Spinal cord (tissue), 10 donors: Measurements from ENCODE around the gene STMN3. TPM values are rescaled to one million over a fixed set of nuclear protein-coding genes. Genes with fewer than 3 reads are reported as not detected.

Experiments used
- DNase-seq, 6 donors: peaks; one replicate each; pipeline versions ENCODE4 v3.0.0 to v3.0.0-alpha.2; 2013 to 2015; ENCODE audit warnings: low spot score in 6 of 6, low read depth in 4 of 6
- H3K27ac ChIP-seq: one replicate; pipeline ENCODE4 v1.5.1; 2013; ENCODE audit warnings: low read depth, low read length, control low read depth
- H3K27me3 ChIP-seq: one replicate; pipeline ENCODE4 v1.6.1; 2013; ENCODE audit warnings: low read length; ENCODE audit not compliant: control insufficient read depth, insufficient read depth
- H3K36me3 ChIP-seq: one replicate; pipeline ENCODE4 v1.6.1; 2013; ENCODE audit warnings: low read length; ENCODE audit not compliant: control insufficient read depth, insufficient read depth
- H3K4me1 ChIP-seq: one replicate; pipeline ENCODE4 v1.6.1; 2013; ENCODE audit warnings: low read length; ENCODE audit not compliant: control insufficient read depth, insufficient read depth
- H3K4me3 ChIP-seq: one replicate; pipeline ENCODE4 v1.5.1; 2013; ENCODE audit warnings: low read depth, low read length, control low read depth
- H3K9me3 ChIP-seq: one replicate; pipeline ENCODE4 v1.6.1; 2013; ENCODE audit warnings: low read length; ENCODE audit not compliant: control insufficient read depth, insufficient read depth
- WGBS: methylation state at CpG from one replicate; pipeline ENCODE4 v1.1.5; 2013; ENCODE audit warnings: missing lambda C conversion rate; ENCODE audit not compliant: insufficient coverage; 5-methylcytosine and 5-hydroxymethylcytosine counted together
- polyA plus RNA-seq, 2 donors: library from polyadenylated mRNA; unstranded; fragments of 120-200 nt; gene quantifications; one replicate each; pipeline ENCODE4 v1.2.1, GENCODE V29; 2013; ENCODE audit not compliant: insufficient read length in 2 of 2
- total RNA-seq, 2 donors: library from RNA; depleted of rRNA in 1 of 2; stranded (reverse); fragments of 120-200 nt in 1 of 2; fragments of >200 nt in 1 of 2; gene quantifications; one replicate each; pipeline versions ENCODE4 v1.2.3 to v1.2.4, GENCODE V29; 2013 to 2014
- donor health status: healthy.

STMN3 gene
- total and polyA plus RNA-seq, 4 donors: 137 to 495 (median 318) TPM

DNA sequence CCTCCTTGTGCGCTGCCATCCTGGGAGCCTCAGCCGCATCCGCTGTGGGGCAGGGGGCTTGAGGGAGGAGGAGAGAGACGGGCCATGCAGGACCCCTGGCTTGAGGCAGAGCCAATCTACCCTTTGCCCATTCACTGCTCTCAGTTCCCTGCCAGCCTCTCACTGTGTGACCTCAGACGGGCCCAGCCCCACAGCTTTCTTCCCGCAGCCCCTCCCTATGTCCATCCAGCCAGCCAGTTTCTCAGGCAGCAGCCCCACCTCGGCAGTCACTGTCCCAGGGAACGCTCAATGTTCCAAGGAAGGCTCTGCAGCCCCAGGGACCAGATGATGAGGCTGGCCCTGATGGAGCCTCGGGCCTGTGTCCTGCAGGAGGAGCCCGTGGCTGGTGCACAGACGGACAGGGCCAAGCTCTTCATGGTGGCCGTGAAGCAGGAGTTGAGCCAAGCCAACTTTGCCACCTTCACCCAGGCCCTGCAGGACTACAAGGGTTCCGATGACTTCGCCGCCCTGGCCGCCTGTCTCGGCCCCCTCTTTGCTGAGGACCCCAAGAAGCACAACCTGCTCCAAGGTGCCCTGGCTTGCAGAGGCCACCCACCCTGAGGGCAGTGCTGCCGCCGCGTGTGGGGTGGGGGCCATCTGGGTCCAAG is 39.3 kb upstream of the STMN3 start:
- no peak for DNase-seq
- H3K4me1 ChIP-seq: peaks cover 22% of the 10 kb centered on the region

GRCh38 chr20:63691711-63692435 is 38.6 kb upstream of the STMN3 start:
- DNase-seq: no peak
- Histone ChIP-seq H3K4me1 (peaks cover 22% of the 10 kb centered on the region), H3K27me3 (no peaks in the 10 kb centered on the region), H3K9me3 (no peaks in the 10 kb centered on the region), H3K27ac (no peak overlapping the region), H3K36me3 (peaks cover 97% of the 10 kb centered on the region), H3K4me3 (no peak overlapping the region)
- WGBS: 91% methylated on average over 18 of the region's 21 CpGs

More for the DNA sequence above, 39.3 kb upstream of the STMN3 start:
- H3K4me3 ChIP-seq: no peak overlapping the region
- H3K36me3 ChIP-seq: peaks cover 97% of the 10 kb centered on the region
- H3K27me3 ChIP-seq: no peaks in the 10 kb centered on the region
- H3K9me3 ChIP-seq: no peaks in the 10 kb centered on the region
- no peak overlapping the region for H3K27ac ChIP-seq
- WGBS: 80% methylated on average over 14 of the region's 20 CpGs

- Histone ChIP-seq H3K27me3 (no peaks in the 10 kb centered on the region), H3K4me3 (no peak overlapping the region), H3K4me1 (peaks cover 22% of the 10 kb centered on the region), H3K9me3 (no peaks in the 10 kb centered on the region), H3K27ac (no peak overlapping the region), H3K36me3 (peaks cover 97% of the 10 kb centered on the region)
- no peak for DNase-seq
- 88% methylated on average over 23 of the region's 24 CpGs for WGBS
Measured at GRCh38 chr20:63690898-63691710, 37.9 kb upstream of the STMN3 start.

DNA sequence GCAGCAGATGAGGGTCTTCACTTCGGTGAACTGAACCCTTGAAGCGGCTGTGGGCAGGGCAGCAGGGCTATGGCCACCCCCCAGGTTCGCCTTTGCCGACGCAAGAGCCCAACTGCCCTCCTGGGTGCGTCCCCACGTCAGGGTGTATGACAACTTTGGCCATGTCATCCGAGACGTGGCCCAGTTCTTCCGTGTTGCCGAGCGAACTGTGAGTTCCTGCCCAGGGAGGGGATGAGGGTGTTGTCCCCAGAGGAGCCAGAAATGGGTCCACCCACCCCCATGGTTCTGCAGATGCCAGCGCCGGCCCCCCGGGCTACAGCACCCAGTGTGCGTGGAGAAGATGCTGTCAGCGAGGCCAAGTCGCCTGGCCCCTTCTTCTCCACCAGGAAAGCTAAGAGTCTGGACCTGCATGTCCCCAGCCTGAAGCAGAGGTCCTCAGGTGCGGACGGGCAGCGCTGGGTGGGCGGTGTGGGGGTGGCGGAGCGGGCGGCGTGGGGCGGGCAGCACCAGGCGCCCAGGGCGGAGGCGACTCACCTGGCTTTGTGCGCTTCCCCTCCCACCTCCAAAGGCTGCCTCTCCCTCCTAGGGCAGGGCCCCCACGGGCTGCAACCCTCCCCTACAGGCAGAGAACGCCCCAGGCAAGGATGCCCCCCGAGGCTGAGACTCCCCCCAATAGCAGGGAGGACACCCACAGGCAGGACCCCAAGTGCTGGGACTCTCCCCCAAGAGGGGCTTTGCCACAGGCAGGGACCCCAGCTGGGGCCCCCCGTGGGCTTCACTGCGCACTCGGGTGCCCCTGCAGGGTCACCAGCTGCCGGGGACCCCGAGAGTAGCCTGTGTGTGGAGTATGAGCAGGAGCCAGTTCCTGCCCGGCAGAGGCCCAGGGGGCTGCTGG is 37.0 kb upstream of the STMN3 start:
- H3K36me3 ChIP-seq: peaks cover 97% of the 10 kb centered on the region
- no peaks in the 10 kb centered on the region for H3K9me3 ChIP-seq
- H3K4me1 ChIP-seq: peaks cover 26% of the 10 kb centered on the region
- no peaks in the 10 kb centered on the region for H3K27me3 ChIP-seq
- no peak for DNase-seq
- H3K27ac ChIP-seq: no peak overlapping the region
- WGBS: 93% methylated on average over 33 of the region's 40 CpGs
- H3K4me3 ChIP-seq: no peak overlapping the region

DNA sequence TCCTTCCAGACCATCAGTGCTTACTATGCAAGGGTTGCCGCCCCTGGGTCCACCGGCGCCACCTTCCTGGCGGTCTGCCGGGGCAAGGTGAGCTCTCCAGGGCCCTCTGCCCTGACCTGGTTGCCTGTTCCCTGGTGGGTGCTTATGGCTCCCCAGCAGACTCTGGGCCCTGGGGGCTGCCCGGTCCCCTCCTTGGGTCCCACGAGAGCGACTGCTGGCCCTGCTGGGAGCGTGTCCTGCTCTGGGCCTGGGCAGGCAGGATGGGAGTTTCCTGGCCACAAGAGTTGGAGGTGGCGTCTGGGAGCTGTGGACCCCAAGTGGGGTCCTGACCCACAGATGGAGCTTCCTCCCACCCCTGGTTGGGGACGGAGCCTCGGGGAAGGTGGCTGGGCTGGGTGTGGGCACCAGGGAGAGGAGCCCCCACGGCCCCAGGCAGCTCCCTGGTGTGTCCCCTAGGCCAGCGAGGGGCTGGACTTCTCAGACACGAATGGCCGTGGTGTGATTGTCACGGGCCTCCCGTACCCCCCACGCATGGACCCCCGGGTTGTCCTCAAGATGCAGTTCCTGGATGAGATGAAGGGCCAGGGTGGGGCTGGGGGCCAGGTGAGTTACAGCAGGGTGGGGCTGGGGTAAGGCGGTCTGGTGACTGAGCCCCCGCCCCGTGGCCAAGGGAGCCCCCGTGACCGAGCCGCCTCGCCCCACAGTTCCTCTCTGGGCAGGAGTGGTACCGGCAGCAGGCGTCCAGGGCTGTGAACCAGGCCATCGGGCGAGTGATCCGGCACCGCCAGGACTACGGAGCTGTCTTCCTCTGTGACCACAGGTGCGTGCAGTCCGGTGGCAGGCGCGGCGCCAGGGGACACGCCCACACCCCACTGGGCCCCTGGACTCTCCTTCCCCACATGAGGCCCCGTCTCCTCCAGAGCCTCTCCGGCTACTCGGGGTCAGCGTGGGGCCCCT is 36.1 kb upstream of the STMN3 start:
- Histone ChIP-seq H3K27ac (no peak overlapping the region), H3K4me1 (peaks cover 26% of the 10 kb centered on the region), H3K4me3 (no peak overlapping the region), H3K36me3 (peaks cover 93% of the 10 kb centered on the region), H3K9me3 (no peaks in the 10 kb centered on the region), H3K27me3 (no peaks in the 10 kb centered on the region)
- DNase-seq: no peak
- 94% methylated on average over 37 of the region's 44 CpGs for WGBS

DNA sequence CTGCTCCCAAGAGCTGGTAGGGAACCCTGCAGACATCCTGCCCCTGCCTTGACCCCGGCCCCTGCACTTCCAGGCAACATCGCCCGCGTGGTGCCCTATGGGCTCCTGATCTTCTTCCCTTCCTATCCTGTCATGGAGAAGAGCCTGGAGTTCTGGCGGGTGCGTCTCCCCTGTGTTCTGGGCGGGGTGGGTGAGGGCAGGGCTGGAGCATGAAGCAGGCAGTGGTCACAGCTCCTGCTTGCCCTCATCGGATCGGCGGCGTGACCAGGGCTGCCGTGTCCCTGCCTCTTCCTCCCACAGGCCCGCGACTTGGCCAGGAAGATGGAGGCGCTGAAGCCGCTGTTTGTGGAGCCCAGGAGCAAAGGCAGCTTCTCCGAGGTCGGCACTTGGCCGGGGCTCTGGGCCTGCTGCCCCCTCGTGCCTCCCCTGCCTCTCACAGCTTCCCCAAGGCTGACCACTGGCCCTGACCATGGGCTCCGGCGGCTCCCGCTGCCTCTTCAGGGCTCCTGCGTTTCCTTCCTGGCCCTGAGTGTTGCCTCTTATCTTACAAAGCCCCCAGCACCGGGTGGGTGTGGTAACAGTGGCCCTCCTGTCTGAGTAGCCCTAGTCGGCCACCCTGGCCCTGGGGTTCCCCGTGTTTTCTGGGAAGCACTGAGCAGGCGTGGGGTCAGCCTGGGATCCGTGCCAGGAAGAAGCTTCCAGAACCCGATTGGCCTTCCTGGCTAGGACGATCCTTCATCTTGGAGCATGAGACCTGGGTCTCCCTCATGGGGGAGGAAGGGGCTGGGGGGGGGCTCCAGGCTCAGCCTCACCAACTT is 35.2 kb upstream of the STMN3 start:
- no peak for DNase-seq
- no peaks in the 10 kb centered on the region for H3K27me3 ChIP-seq
- peaks cover 91% of the 10 kb centered on the region for H3K36me3 ChIP-seq
- WGBS: 92% methylated on average over 28 of the region's 31 CpGs
- no peak overlapping the region for H3K27ac ChIP-seq
- H3K4me3 ChIP-seq: no peak overlapping the region
- H3K4me1 ChIP-seq: peaks cover 26% of the 10 kb centered on the region
- no peaks in the 10 kb centered on the region for H3K9me3 ChIP-seq

DNA sequence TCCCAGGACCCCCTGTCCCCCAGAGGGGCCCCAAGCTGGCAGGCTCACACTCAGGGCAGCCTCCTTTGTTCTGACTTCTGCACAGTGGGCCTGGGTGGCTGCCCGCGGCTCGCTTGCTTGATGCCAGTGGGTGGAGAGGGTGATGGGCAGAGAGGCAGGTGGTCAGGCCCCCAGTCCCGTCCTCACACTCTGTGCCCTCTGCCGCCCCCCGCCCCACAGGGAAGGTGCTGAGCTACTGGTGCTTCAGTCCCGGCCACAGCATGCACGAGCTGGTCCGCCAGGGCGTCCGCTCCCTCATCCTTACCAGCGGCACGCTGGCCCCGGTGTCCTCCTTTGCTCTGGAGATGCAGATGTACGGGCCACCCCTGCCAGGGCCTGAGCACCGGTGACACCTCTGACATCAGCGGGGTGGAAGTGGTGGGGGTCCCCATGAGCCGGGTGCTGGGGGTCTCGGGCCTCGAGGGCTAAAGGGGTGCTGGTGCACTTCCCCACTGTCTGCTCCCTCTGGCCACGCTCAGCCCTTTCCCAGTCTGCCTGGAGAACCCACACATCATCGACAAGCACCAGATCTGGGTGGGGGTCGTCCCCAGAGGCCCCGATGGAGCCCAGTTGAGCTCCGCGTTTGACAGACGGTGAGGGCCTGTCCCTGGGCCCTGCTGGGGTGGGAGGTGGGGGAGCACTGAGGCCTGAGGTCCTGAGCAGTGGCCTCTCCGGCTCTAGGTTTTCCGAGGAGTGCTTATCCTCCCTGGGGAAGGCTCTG is 34.4 kb upstream of the STMN3 start:
- Histone ChIP-seq H3K27me3 (no peaks in the 10 kb centered on the region), H3K36me3 (peaks cover 93% of the 10 kb centered on the region), H3K4me1 (peaks cover 26% of the 10 kb centered on the region), H3K9me3 (no peaks in the 10 kb centered on the region), H3K4me3 (no peak overlapping the region), H3K27ac (peak overlapping the region; percentile 80)
- 89% methylated on average over 22 of the region's 29 CpGs for WGBS
- no peak for DNase-seq
